Gastroesophageal sphincter (tissue), 3 donors: Measurements from ENCODE around the gene ANKH.

Source experiments
- CTCF ChIP-seq, 4 experiments: fragments of 200-600 bp in 2 of 4; fragments of 450-650 bp in 2 of 4; sonication (generic) in 1 of 4; IDR thresholded peaks; one replicate each; pipeline ENCODE4 v1.5.1; 2017 to 2019; ENCODE audit warnings: antibody characterized with exemption in 4 of 4, mild to moderate bottlenecking in 2 of 4, moderate library complexity in 2 of 4
- POLR2A ChIP-seq, 2 donors: fragments of 450-650 bp; IDR thresholded peaks; one replicate each; pipeline ENCODE4 v1.6.1; 2017; ENCODE audit warnings: antibody characterized with exemption in 2 of 2, mild to moderate bottlenecking in 2 of 2, moderate library complexity in 1 of 2
- POLR2AphosphoS5 ChIP-seq: sonication (generic); formaldehyde crosslinking; IDR thresholded peaks from one replicate; pipeline ENCODE4 v1.6.1; 2017; ENCODE audit warnings: antibody characterized with exemption

- TF ChIP-seq CTCF (IDR thresholded peaks at IDR 0.05) = no peak
- TF ChIP-seq POLR2AphosphoS5 = no peak
- no peak for TF ChIP-seq POLR2A (IDR thresholded peaks at IDR 0.05)
Measured at GRCh38 chr5:14699807-14700400, 171.7 kb downstream of the ANKH start.
